ENCODE measurements around the gene GBGT1. TPM values are rescaled to one million over a fixed set of nuclear protein-coding genes. Genes with fewer than 3 reads are reported as not detected.

GBGT1 gene
- total and polyA plus RNA-seq, 7 donors: 1.6 to 4.4 (median 2.9) TPM

DNA sequence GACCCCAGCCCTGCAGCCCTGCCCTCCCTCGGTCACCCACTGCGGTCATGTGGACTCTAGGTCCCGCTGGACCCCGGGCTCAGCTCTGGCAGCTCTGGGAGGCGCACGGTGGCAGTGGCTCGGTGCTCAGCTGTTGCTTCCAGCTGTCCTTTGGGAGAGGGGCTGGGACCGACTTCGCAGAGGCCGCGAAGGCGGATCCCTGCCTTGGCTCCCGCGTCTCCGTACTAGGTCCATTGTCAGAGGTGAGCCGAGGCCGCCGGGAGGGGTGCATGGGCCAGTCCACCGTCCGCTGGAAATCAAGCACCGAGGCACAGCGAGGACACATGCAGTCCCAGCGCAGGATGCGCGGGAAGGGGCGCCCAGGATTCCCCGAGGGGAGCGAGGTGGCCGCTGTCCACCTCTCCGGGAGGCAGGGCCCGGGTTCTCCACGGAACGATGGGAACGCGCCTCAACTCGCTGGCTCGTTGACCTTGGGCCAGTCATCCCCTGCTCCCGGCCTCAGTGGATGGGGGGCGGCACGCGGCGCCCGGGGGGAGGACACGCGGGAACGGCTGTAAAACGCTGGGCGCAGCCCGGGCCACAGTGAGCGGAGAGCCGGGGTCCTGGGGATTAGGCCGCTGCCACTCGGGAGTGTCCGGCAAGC, 732 bp downstream of the GBGT1 start:
- Histone ChIP-seq H3K9me3 (no peaks in the 10 kb centered on the region), H3K27me3 (ENCODE audit: insufficient read depth in 3 of 3, low read length in 2 of 3) (peaks cover 0 to 44% (median 12%) of the 10 kb centered on the region in 3 donors), H3K27ac (peak overlapping the region; percentile 41), H3K36me3 (ENCODE audit: insufficient read depth in 1 of 2, low read depth in 1 of 2) (peaks cover 0 to 3% of the 10 kb centered on the region in 2 donors), H3K4me3 (peak overlapping the region; percentile 71), H3K4me1 (peaks cover 15% of the 10 kb centered on the region)
- intact Hi-C loops (cut with DNase I): no loop called here
- 16 to 17% (median 17%) methylated on average over 42 to 54 of the region's 54 CpGs for WGBS, 3 donors
- DNase-seq: no peak
- ATAC-seq: peak in 3 of 4 donors; percentile 13 to 25 (median 22)
- TF ChIP-seq, protein P1, sequence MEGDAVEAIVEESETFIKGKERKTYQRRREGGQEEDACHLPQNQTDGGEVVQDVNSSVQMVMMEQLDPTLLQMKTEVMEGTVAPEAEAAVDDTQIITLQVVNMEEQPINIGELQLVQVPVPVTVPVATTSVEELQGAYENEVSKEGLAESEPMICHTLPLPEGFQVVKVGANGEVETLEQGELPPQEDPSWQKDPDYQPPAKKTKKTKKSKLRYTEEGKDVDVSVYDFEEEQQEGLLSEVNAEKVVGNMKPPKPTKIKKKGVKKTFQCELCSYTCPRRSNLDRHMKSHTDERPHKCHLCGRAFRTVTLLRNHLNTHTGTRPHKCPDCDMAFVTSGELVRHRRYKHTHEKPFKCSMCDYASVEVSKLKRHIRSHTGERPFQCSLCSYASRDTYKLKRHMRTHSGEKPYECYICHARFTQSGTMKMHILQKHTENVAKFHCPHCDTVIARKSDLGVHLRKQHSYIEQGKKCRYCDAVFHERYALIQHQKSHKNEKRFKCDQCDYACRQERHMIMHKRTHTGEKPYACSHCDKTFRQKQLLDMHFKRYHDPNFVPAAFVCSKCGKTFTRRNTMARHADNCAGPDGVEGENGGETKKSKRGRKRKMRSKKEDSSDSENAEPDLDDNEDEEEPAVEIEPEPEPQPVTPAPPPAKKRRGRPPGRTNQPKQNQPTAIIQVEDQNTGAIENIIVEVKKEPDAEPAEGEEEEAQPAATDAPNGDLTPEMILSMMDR (IDR thresholded peaks at IDR 0.05): no peak

DNA sequence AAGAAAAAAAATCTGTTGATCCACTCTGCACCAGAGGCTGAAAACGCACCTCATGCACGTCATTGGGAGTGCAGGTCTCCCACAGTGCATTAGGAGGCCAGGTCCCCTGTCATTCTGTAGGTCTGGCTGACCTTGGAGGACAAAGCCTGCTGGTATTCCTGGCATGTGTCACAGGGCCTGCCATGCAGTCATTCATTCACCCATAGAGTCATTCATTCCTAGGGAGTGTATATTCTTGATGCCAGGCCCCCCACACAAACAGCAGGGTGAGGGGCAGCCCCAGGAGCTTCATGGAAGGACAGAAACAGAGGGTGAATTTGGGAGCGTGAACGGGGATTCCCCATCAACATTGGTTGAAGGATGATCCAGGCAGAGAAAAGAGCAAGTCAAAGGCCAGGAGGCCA, 2.2 kb downstream of the GBGT1 start:
- Histone ChIP-seq H3K36me3 (ENCODE audit: insufficient read depth in 1 of 2, low read depth in 1 of 2) (peaks cover 0 to 3% of the 10 kb centered on the region in 2 donors), H3K27ac (no peak overlapping the region), H3K27me3 (ENCODE audit: insufficient read depth in 3 of 3, low read length in 2 of 3) (peaks cover 0 to 44% (median 12%) of the 10 kb centered on the region in 3 donors), H3K4me3 (no peak overlapping the region), H3K9me3 (no peaks in the 10 kb centered on the region), H3K4me1 (peaks cover 15% of the 10 kb centered on the region)
- 68 to 76% (median 71%) methylated on average over 4 of the region's 4 CpGs for WGBS, 3 donors
- TF ChIP-seq, protein P1 (IDR thresholded peaks at IDR 0.05): no peak
- intact Hi-C loops (cut with DNase I): no loop called here
- no peak for DNase-seq
- ATAC-seq: no peak

DNA sequence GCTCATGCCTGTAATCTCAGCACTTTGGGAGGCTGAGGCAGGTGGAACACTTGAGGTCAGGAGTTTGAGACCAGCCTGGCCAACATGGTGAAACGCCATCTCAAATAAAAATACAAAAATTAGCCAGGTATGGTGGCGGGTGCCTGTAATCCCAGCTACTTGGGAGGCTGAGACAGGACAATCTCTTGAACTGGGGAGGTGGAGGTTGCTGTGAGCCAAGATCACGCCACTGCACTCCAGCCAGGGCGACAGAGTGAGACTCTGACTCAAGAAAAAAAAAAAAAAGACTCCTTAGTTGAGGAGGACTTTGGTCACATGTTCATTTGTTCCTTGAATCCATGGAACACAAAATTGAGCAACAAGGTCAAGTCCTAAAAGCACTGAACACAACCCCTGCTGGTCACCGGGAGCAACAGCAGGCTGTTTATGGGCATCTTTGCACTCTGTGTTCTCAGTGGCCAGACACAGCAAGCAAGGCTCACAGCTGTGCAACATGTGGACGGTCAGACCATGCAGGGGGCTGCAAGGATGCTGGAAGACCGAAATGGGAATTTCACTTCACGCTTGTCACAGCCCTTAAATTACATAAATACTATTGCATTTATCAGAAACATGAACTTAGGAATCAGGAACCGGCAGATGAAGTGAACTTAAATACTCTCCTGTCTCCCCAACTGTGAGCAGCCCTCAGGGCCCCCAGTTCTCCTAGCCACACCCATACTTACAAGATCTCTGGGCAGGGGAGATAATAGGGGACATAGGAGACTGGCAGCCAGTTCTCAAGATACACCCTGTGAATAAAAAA, 2.8 kb downstream of the GBGT1 start:
- ATAC-seq (peak; percentile 48 to 80 (median 76)), DNase-seq (peak; percentile 70 to 81)
- TF ChIP-seq, protein P1 (IDR thresholded peaks at IDR 0.05): peak; percentile 52
- Histone ChIP-seq H3K36me3 (ENCODE audit: insufficient read depth in 1 of 2, low read depth in 1 of 2) (peaks cover 0 to 3% of the 10 kb centered on the region in 2 donors), H3K27me3 (ENCODE audit: insufficient read depth in 3 of 3, low read length in 2 of 3) (peaks cover 0 to 44% (median 12%) of the 10 kb centered on the region in 3 donors), H3K4me3 (no peak overlapping the region), H3K9me3 (no peaks in the 10 kb centered on the region), H3K27ac (no peak overlapping the region), H3K4me1 (peaks cover 15% of the 10 kb centered on the region)
- intact Hi-C loops (cut with DNase I): no loop called here
- 56 to 57% (median 57%) methylated on average over 9 of the region's 9 CpGs for WGBS, 3 donors

DNA sequence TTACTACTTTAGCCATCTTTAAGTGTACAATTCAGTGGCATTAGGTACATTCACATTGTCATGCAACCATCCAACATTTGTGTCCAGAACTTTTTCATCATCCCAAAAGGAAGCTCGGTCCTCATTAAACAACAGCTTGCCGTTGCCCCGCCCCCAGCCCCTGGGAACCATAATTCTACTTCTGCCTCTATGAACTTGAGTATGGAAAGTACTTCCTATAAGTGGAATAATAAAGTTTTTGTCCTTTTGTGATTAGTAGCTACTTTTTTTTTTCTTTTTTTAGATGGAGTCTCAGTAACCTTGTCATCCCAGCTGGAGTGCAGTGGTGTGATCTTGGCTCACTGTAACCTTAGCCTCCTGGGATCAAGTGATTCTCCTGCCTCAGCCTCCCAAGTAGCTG, 5.0 kb downstream of the GBGT1 start:
- no peak overlapping the region for H3K27ac ChIP-seq
- peaks cover 9% of the 10 kb centered on the region for H3K4me1 ChIP-seq
- H3K36me3 ChIP-seq (ENCODE audit: insufficient read depth in 1 of 2, low read depth in 1 of 2): peaks cover 0 to 3% of the 10 kb centered on the region in 2 donors
- 78 to 83% (median 80%) methylated on average over 3 of the region's 3 CpGs for WGBS, 3 donors
- DNase-seq (peak in 1 of 2 donors; percentile 22), ATAC-seq (no peak)
- peaks cover 0 to 27% (median 7%) of the 10 kb centered on the region in 3 donors for H3K27me3 ChIP-seq (ENCODE audit: insufficient read depth in 3 of 3, low read length in 2 of 3)
- H3K9me3 ChIP-seq: no peaks in the 10 kb centered on the region
- intact Hi-C loops (cut with DNase I): no loop called here
- TF ChIP-seq, protein P1 (IDR thresholded peaks at IDR 0.05): no peak
- no peak overlapping the region for H3K4me3 ChIP-seq

Data from psoas muscle (tissue), 8 donors.